HG02588 (cell line): ENCODE data around the gene FRMD4A.

Experiments
- ATAC-seq: cut with Tn5 transposase; IDR thresholded peaks from one replicate; pipeline ENCODE4 v1.9.1; 2021; ENCODE audit warnings: mild to moderate bottlenecking, moderate library complexity; ENCODE audit not compliant: unreplicated experiment

The FRMD4A gene

DNA sequence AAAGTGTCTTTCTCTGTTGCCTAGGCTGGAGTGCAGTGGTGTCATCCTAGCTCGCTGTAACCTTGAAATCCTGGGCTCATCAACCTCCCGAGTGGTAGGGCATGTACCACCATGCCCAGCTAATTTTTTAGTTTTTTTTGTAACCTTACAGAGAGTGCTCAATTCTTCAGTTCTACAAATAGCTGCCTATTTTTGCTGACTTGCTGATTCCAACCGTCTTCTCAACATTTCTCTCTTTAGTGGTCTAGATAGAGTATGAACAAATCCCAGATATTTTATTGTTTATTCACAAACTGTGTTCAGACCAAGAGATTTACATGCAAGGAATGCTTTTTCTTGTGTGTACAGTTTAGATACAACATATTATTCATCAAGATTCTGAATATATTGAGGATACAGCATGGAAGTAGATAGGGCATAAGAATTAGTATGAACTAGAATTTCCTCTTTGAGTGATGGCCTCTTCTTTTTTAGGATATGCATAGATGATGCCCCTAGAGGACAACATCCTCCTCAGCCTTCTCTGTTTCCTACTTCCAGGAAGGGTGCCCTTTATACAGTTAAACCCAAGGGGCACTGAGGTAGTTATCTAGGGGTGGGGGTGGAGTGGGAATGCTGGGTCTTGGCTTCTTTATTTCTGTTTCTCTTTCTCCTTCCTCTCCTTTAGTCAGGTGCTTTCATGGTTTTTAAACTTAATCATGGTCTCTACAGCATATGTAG lies 717.9 kb downstream of the FRMD4A start:
- ATAC-seq: no peak

DNA sequence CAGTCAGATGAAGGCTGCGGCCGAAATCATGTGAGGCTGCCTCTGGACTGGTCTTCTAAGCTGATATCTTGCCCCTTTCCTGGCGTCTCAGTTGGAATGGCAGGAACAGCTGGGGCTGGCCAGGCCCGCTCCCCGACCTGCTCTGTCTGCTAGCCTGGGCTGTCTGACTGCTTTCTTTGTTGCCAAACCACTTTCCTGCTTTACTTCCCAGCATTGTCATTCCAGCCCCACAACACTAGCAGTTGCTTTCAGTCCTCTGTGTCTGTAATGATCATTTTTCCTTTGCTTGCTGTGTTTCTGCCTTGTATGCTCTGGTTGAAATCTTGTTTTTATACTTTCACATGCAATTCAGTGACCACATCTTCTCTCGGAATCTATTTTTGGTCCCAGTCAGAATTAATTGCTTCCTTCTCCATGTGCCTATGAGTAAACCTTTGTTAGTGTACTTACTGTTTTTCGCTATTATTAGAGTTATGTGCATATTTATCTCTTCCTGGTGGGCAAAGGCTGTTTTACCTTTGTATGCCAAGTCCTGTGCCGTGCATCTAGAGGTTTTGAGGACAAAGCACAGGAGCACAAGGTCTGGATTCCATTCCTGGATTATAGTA lies 722.4 kb downstream of the FRMD4A start:
- no peak for ATAC-seq

DNA sequence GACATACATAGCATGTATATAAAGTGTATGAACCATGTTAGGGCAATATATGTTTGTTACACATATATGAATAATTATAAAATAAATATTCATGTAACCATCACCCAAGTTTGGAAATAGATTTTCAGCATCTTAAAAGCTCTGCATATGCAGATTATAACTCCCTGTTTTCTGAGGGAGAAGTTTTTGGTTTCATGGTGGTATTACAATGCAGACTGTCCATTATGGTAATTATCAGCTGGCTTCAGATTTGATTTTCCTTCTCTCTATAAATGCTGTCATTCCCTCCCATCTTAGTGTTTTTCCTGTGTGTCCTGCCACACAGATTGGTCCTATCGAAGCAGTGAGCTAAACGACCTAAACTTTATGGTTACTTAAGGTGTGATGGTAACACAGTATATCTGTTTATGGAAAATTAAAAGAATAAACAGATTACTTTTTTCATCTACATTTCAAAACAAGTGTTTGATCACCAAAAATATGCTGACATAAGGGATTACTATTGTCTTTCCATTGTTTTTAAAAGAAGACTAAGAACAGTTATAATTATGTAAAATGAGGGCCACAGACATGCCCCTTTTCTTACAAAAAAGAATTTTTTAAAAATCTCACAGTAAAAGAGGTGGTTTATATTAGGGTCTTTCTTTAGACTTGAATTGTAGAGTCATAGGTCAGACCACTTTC lies 726.2 kb downstream of the FRMD4A start:
- ATAC-seq: no peak

DNA sequence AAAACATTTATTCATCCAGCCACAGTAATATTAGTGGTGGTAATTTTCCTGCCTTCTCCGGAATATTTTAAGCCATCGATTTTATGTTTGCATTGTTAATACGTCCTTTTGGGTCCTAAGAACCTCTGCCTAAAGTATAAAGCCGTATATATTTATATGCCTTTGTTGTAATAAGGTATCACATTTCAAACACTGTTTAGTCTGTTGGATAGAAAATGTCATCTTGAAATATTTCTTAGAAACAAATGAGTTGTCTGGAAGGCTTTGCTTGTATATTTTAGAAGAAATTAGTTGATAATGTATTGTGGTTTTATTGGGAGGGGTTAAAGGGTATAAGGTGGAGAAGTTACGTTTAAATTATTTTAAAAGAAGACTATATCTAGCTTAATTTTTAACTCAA lies 732.8 kb downstream of the FRMD4A start:
- ATAC-seq: no peak

DNA sequence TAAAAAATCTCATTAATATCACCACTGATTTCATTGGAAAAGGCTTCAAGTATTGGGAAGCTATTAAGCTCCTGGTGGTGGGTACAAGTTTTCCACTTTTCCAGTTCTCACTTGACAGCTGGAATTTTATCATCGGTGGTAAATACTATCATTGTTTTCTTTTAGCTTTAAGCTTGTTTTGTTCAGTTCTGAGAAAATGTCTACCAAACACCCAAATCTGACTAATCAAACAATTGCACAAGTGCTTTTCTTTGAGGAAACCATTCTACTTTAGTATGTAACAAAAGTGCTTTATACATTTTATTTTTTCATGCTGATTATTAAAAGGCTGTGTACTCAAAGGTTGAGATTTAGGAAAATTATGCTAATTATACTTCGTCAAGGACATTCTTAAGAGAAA lies 736.1 kb downstream of the FRMD4A start:
- no peak for ATAC-seq
